SU-DHL-6 (cell line): ENCODE data around the gene VPS51.

ENCODE experiments used
- H2AFZ ChIP-seq: fragments of 200-600 bp; sonication (generic); 2 replicates; pipeline ENCODE4 v1.6.1; 2014; ENCODE audit warnings: low read depth, mild to moderate bottlenecking, moderate library complexity, mixed read lengths, antibody characterized with exemption, low read length; ENCODE audit not compliant: severe bottlenecking
- H3F3A ChIP-seq: fragments of 200-600 bp; shearing (Covaris generic); 2 replicates; pipeline ENCODE4 v1.6.0; 2016; ENCODE audit warnings: antibody characterized with exemption, mild to moderate bottlenecking; ENCODE audit not compliant: insufficient read depth
- H3K27ac ChIP-seq: fragments of 200-600 bp; sonication (generic); 2 replicates; pipeline ENCODE4 v1.5.1; 2016; ENCODE audit warnings: low read depth, mild to moderate bottlenecking, low read length, moderate library complexity, mixed read lengths
- H3K27me3 ChIP-seq: fragments of 200-600 bp; sonication (generic), shearing (Covaris generic); 2 replicates; pipeline ENCODE4 v1.6.0; 2014; ENCODE audit warnings: mild to moderate bottlenecking, low read length
- H3K36me3 ChIP-seq: fragments of 200-600 bp; sonication (generic); 2 replicates; pipeline ENCODE4 v1.6.1; 2014; ENCODE audit warnings: mild to moderate bottlenecking, low read length, mixed read lengths
- H3K4me2 ChIP-seq: fragments of 300-600, 200-600 bp; shearing (Covaris generic), sonication (generic); 2 replicates; pipeline ENCODE4 v1.6.0; 2014; ENCODE audit warnings: low read length, low read depth, mild to moderate bottlenecking; ENCODE audit not compliant: poor library complexity, severe bottlenecking
- H3K4me3 ChIP-seq: fragments of 200-600 bp; sonication (generic); 2 replicates; pipeline ENCODE4 v1.5.1; 2014; ENCODE audit warnings: antibody characterized with exemption, low read length, mild to moderate bottlenecking, mixed read lengths; ENCODE audit not compliant: insufficient read depth, poor library complexity, severe bottlenecking
- H3K79me2 ChIP-seq: fragments of 200-600 bp; sonication (generic); 2 replicates; pipeline ENCODE4 v1.6.1; 2014; ENCODE audit warnings: mild to moderate bottlenecking, low read length, moderate library complexity; ENCODE audit not compliant: insufficient read depth
- H3K9ac ChIP-seq: fragments of 200-600 bp; sonication (generic); 2 replicates; pipeline ENCODE4 v1.7.0; 2014; ENCODE audit warnings: mild to moderate bottlenecking, low read length
- H3K9me2 ChIP-seq: fragments of 200-600 bp; sonication (generic); replicated peaks from 2 replicates; pipeline ENCODE4 v1.6.1; 2014; ENCODE audit warnings: low read length; ENCODE audit not compliant: insufficient read depth
- H3K9me3 ChIP-seq: fragments of 200-600 bp; sonication (generic); 2 replicates; pipeline ENCODE4 v1.6.1; 2014; ENCODE audit warnings: low read length, mixed read lengths; ENCODE audit not compliant: insufficient read depth
- H4K20me1 ChIP-seq: fragments of 200-600 bp; sonication (generic); 2 replicates; pipeline ENCODE4 v1.6.1; 2014; ENCODE audit warnings: low read depth, mild to moderate bottlenecking, antibody characterized with exemption, low read length, moderate library complexity, mixed read lengths
- EZH2phosphoT487 ChIP-seq: fragments of 200-600 bp; sonication (generic), shearing (Covaris generic); conservative IDR thresholded peaks from 2 replicates; pipeline ENCODE4 v1.6.1; 2018; ENCODE audit warnings: mild to moderate bottlenecking, antibody characterized with exemption, low read length, moderate library complexity, mixed read lengths
- TF ChIP-seq, protein P1 (sequence below): fragments of 200-600 bp; sonication (generic); IDR thresholded peaks from one replicate; pipeline ENCODE4 v1.5.1; 2017; ENCODE audit warnings: antibody characterized with exemption, mild to moderate bottlenecking, low read length, moderate library complexity; ENCODE audit not compliant: insufficient read depth, poor library complexity, severe bottlenecking

VPS51 gene

DNA sequence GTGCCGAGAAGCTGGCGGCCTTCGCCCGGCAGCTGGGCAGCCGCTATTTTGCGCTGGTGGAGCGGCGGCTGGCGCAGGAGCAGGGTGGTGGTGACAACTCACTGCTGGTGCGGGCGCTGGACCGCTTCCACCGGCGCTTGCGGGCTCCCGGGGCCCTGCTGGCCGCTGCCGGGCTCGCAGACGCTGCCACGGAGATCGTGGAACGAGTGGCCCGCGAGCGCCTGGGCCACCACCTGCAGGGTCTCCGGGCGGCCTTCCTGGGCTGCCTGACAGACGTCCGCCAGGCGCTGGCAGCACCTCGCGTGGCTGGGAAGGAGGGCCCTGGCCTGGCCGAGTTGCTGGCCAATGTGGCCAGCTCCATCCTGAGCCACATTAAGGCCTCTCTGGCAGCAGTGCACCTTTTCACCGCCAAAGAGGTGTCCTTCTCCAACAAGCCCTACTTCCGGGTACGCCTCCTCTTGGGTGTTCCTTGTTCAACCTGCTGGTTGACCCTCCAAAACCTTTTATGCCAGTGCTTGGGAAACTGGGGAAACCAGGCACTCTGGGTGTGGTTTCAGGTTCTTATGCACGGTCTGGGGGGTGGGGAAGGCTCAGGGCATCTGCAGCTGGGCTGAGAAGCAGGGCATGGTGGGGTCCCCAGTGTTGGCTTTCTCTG lies 12.6 kb downstream of the VPS51 start:
- Histone ChIP-seq H3K9me3 (no peaks in the 10 kb centered on the region), H3K36me3 (no peaks in the 10 kb centered on the region), H3K4me3 (no peak overlapping the region), H2AFZ (no peak overlapping the region), H4K20me1 (no peaks in the 10 kb centered on the region), H3K27ac (no peak overlapping the region), H3K27me3 (no peaks in the 10 kb centered on the region), H3K9ac (no peak overlapping the region), H3F3A (peaks cover 9% of the 10 kb centered on the region), H3K4me2 (no peak overlapping the region), H3K9me2 (no peaks in the 10 kb centered on the region), H3K79me2 (no peaks in the 10 kb centered on the region)
- TF ChIP-seq, protein P1, sequence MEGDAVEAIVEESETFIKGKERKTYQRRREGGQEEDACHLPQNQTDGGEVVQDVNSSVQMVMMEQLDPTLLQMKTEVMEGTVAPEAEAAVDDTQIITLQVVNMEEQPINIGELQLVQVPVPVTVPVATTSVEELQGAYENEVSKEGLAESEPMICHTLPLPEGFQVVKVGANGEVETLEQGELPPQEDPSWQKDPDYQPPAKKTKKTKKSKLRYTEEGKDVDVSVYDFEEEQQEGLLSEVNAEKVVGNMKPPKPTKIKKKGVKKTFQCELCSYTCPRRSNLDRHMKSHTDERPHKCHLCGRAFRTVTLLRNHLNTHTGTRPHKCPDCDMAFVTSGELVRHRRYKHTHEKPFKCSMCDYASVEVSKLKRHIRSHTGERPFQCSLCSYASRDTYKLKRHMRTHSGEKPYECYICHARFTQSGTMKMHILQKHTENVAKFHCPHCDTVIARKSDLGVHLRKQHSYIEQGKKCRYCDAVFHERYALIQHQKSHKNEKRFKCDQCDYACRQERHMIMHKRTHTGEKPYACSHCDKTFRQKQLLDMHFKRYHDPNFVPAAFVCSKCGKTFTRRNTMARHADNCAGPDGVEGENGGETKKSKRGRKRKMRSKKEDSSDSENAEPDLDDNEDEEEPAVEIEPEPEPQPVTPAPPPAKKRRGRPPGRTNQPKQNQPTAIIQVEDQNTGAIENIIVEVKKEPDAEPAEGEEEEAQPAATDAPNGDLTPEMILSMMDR = no peak
- no peak for TF ChIP-seq EZH2phosphoT487

DNA sequence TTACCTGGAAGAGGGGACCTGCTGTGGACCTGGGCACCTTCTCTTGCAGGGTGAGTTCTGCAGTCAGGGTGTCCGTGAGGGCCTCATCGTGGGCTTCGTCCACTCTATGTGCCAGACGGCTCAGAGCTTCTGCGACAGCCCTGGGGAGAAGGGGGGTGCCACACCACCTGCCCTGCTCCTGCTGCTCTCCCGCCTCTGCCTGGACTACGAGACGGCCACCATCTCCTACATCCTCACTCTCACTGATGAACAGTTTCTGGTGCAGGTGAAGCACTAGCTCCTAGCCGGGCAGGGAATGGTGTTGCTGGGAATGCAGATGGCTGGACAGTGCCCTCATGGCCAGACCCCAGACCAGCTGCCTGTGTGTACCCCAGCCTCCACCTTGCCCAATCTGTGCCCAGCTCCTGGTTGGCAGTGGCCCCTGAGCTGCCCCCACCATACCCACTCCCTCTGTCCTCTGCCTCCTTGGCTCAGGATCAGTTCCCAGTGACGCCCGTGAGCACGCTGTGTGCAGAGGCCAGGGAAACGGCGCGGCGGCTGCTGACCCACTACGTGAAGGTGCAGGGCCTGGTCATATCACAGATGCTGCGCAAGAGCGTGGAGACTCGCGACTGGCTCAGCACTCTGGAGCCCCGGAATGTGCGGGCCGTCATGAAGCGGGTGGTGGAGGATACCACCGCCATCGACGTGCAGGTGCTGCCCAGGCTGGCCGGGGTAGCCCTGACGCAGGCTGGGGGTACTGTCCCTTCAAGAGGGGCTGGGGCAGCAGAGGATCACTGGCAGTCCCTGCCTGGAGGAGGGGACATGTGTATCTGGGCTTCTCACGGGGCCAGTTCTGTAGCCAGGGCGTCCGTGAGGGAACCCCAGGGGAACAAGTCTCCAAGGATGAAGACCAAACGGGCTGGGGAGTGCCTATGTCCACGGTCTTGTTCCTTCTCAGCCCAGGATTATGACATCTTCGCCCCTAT lies 13.5 kb downstream of the VPS51 start:
- H3K36me3 ChIP-seq = no peaks in the 10 kb centered on the region
- TF ChIP-seq, protein P1 = no peak
- H2AFZ ChIP-seq = no peak overlapping the region
- H4K20me1 ChIP-seq = no peaks in the 10 kb centered on the region
- H3K9ac ChIP-seq = no peak overlapping the region
- H3K9me2 ChIP-seq = no peaks in the 10 kb centered on the region
- H3K4me2 ChIP-seq = no peak overlapping the region
- no peak overlapping the region for H3K27ac ChIP-seq
- H3K4me3 ChIP-seq = no peak overlapping the region
- no peaks in the 10 kb centered on the region for H3K27me3 ChIP-seq
- H3K79me2 ChIP-seq = no peaks in the 10 kb centered on the region
- H3F3A ChIP-seq = peaks cover 16% of the 10 kb centered on the region
- H3K9me3 ChIP-seq = no peaks in the 10 kb centered on the region

DNA sequence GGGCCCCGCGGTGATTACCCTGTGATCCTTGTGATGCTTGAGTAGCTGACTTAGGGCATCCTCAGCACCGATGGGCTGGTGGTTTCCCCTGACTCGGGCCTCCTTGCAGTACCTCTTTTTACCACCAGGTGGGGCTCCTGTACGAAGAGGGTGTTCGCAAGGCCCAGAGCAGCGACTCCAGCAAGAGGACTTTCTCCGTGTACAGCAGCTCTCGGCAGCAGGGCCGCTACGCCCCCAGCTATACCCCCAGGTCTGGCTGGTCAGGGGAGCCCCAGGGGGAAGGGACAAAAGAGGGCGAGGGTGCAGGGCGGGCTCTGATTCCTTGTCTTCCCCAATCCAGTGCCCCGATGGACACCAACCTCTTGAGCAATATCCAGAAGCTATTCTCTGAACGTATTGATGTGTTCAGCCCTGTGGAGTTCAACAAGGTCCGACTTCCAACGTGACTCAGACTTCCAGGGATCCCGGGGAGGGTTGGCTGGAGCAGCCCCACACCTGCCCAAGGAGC lies 14.4 kb downstream of the VPS51 start:
- Histone ChIP-seq H3K36me3 (no peaks in the 10 kb centered on the region), H3K9me3 (no peaks in the 10 kb centered on the region), H4K20me1 (no peaks in the 10 kb centered on the region), H3K27me3 (no peaks in the 10 kb centered on the region), H3K9ac (peak overlapping the region; percentile 14; the same call in 1 of the 2 replicates), H3K9me2 (no peaks in the 10 kb centered on the region), H3F3A (peaks cover 16% of the 10 kb centered on the region), H3K4me2 (peak overlapping the region; percentile 15), H3K27ac (peak overlapping the region; percentile 47), H2AFZ (no peak overlapping the region), H3K79me2 (no peaks in the 10 kb centered on the region), H3K4me3 (no peak overlapping the region)
- no peak for TF ChIP-seq EZH2phosphoT487
- TF ChIP-seq, protein P1 = peak; percentile 82
